Activated CD4-positive, CD25-positive, alpha-beta regulatory T cell (primary cell): ENCODE results near the gene LRWD1.
A peak's percentile ranks its signal among the peaks of the same experiment; 100 is the strongest.
"Not testable (repeated sequence)": the region's sequence is repeated elsewhere in the genome, so short reads cannot be mapped to it uniquely, and the experiment has no call there.

Experiments used
- DNase-seq, 4 experiments: peaks; one replicate each; lab custom pipeline; 2025; lab: John Stamatoyannopoulos, UW

The LRWD1 gene

GRCh38 chr7:102444961-102445673 lies 19.7 kb upstream of the LRWD1 start:
- DNase-seq: no peak

GRCh38 chr7:102445674-102446071 lies 19.1 kb upstream of the LRWD1 start:
- no peak for DNase-seq

- DNase-seq: no peak
These were observed 18.2 kb upstream of the LRWD1 start for GRCh38 chr7:102446387-102447156.

- DNase-seq: no peak
These were observed 17.5 kb upstream of the LRWD1 start for GRCh38 chr7:102447311-102447710.

- DNase-seq: no peak
These were observed 15.6 kb upstream of the LRWD1 start for GRCh38 chr7:102449136-102449535.

GRCh38 chr7:102450242-102450641 lies 14.5 kb upstream of the LRWD1 start:
- peak in 1 of 4 experiments; percentile 25 for DNase-seq

- DNase-seq: no peak
These were observed 13.3 kb upstream of the LRWD1 start for GRCh38 chr7:102451371-102452054.

GRCh38 chr7:102452451-102452850 lies 12.3 kb upstream of the LRWD1 start:
- DNase-seq: no peak

- DNase-seq: no peak
These were observed 11.5 kb upstream of the LRWD1 start for GRCh38 chr7:102453319-102453718.

GRCh38 chr7:102454468-102454867 lies 10.3 kb upstream of the LRWD1 start:
- no peak for DNase-seq

- DNase-seq: not testable (repeated sequence)
These were observed 9.9 kb upstream of the LRWD1 start for GRCh38 chr7:102454932-102455331.

GRCh38 chr7:102455596-102455995 lies 9.2 kb upstream of the LRWD1 start:
- no peak for DNase-seq

GRCh38 chr7:102456327-102456726 lies 8.5 kb upstream of the LRWD1 start:
- no peak for DNase-seq

- DNase-seq: no peak
These were observed 7.3 kb upstream of the LRWD1 start for GRCh38 chr7:102457352-102457924.

GRCh38 chr7:102459221-102459844 lies 5.5 kb upstream of the LRWD1 start:
- DNase-seq: no peak

- DNase-seq: no peak
These were observed 4.3 kb upstream of the LRWD1 start for GRCh38 chr7:102460467-102460866.

- DNase-seq: no peak
These were observed 775 bp upstream of the LRWD1 start for GRCh38 chr7:102463841-102464576.

GRCh38 chr7:102466097-102466496 lies 1.3 kb downstream of the LRWD1 start:
- no peak for DNase-seq

GRCh38 chr7:102467581-102468477 lies 3.0 kb downstream of the LRWD1 start:
- no peak for DNase-seq
